GM21423 (cell line): ENCODE results near the gene CFDP1.

ENCODE experiments used
- ATAC-seq: cut with Tn5 transposase; IDR thresholded peaks from one replicate; pipeline ENCODE4 v1.9.1; 2021; ENCODE audit warnings: mild to moderate bottlenecking, moderate library complexity; ENCODE audit not compliant: unreplicated experiment

Gene CFDP1

DNA sequence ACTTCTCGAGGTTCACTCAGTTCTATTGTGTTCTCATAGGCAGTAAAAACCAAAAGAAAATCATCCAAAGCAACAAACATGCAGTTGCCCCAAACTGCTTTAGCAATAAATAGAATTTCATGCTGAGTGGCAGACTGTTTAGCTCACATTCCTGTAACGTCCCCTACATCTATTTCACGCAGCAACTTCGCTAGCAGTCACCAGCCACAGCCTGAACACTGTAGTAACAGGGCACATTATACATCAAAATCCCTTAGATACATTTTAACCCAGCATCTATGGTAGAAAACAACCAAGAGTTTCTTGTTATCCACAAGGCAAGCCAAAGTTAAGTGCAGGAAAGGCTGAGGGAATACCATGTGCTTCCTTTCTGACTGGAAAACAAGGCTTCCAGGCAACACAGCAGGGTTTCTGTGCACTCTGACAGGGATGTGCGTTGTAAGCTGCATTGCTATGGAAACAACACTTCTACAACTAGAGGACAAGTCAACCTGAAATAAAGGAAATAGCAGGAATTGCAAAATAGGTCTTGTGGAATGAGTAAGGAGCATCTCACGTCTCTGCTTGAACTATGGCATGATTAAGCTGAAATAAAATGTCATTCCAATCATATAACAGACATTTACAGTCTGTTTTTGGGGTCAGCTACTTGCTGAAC, 55.4 kb downstream of the CFDP1 start:
- no peak for ATAC-seq

DNA sequence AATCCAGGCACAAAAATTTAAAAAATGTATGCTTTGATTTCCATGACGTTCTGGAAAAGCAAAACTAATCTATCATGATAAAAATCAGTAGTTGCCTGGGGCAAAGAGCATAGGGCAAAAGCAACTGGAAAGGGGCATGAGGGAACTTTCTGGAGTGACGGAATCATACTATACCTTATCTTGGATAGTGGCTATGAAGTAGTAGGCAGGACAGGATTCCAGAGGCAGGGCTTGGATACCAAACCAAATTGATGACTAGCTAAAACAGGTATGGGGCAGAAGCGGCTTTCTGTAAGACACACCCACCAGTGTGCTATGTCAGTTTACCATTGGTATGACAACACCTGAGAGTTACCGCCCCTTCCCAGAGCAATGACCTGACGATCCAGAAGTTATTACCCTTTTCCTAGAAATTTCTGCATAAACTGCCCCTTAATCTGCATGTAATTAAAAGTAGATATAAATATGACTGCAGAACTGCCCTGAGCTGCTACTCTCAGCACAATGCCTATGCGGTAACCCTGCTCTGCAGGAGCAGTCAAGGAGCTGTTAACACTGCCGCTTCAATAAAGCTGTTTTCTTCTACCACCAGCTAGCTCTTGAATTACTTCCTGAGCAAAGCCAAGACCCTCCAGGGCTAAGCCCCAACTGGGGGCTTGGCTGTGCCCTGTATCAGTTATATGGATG, 56.7 kb downstream of the CFDP1 start:
- ATAC-seq: no peak

- ATAC-seq: no peak
These were observed 58.9 kb downstream of the CFDP1 start for GRCh38 chr16:75374388-75374787.

GRCh38 chr16:75372236-75372856, 61.0 kb downstream of the CFDP1 start:
- no peak for ATAC-seq

DNA sequence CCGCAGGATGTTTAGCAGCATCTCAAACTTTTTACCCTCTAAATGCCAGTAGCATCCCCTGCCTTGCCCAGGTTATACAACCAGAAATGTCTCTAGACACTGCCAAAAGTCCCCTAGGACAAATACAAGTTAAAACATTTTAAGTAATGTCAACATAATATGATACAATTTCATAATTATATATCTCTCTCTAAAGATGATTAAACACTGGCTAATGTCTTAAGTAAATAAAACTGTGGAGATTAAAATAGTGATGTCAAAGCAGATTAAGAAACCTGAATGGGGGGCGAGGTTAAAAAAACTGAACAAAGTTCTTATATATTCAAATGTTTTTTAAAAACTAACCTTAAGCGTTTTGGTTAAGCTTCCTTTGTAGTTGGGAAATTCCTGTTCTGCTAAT, 62.1 kb downstream of the CFDP1 start:
- no peak for ATAC-seq

GRCh38 chr16:75364286-75364791, 69.0 kb downstream of the CFDP1 start:
- no peak for ATAC-seq

GRCh38 chr16:75362846-75363245, 70.5 kb downstream of the CFDP1 start:
- no peak for ATAC-seq

- no peak for ATAC-seq
These were observed 71.4 kb downstream of the CFDP1 start for GRCh38 chr16:75361936-75362335.

DNA sequence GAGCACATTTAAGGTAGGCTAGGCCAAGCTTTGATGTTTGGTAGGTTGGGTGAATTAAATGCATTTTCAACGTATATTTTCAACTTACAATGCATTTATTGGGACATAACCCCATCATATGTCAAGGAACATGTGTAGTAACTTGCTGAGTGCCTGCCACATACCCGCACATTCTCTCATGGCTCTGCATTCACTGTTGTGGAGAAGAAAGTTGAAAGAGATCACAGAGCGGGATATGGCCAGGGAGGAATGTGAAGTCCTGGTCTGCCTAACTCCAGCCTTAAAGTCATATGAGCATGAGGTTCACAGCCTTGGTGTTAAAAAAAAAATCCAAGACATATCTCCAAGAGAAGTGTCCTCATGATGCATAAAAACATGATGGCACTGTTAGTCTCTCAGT, 79.1 kb downstream of the CFDP1 start:
- ATAC-seq: no peak

GRCh38 chr16:75351183-75351582, 82.1 kb downstream of the CFDP1 start:
- no peak for ATAC-seq

- no peak for ATAC-seq
These were observed 87.6 kb downstream of the CFDP1 start for GRCh38 chr16:75345711-75346110.

- no peak for ATAC-seq
These were observed 89.4 kb downstream of the CFDP1 start for GRCh38 chr16:75343941-75344340.

GRCh38 chr16:75343286-75343685, 90.0 kb downstream of the CFDP1 start:
- ATAC-seq: no peak

GRCh38 chr16:75342308-75342811, 90.9 kb downstream of the CFDP1 start:
- no peak for ATAC-seq

- no peak for ATAC-seq
These were observed 91.6 kb downstream of the CFDP1 start for GRCh38 chr16:75341564-75342307.

DNA sequence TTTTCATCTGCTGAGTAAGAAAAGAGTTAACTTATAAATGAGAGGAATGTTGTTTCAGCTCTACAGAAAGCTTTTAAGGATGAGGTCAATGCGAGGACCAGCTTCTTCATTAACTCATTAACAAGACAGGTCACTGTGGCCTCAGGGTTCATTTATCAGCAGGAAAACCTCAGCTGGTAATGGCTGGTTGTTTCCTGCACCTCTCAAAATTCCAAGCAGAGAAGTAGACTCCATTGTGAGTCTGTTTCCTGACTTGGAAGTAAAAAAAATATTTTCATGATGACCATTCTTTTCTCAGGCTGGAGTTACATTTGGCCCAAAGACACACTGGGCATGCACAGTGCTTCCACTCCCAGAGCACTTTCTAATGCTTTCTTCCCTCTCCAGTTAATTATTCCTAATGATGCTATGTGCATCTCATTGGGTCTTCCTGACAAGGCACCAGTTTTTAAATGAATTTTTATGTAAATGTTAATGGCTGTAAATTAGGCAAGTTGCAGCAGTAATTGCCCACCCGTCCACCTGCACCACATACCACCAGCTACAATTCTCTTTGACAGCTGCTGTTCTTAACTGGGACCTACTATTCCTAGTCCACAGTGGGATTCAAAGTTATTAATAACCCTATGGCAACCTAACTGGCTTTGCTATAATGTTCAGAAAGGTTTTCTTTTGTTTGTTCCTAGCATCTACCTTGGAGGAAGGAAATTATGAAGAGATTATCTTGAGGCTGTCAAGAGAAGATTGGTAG, 92.4 kb downstream of the CFDP1 start:
- no peak for ATAC-seq

GRCh38 chr16:75337430-75337829, 95.9 kb downstream of the CFDP1 start:
- no peak for ATAC-seq

DNA sequence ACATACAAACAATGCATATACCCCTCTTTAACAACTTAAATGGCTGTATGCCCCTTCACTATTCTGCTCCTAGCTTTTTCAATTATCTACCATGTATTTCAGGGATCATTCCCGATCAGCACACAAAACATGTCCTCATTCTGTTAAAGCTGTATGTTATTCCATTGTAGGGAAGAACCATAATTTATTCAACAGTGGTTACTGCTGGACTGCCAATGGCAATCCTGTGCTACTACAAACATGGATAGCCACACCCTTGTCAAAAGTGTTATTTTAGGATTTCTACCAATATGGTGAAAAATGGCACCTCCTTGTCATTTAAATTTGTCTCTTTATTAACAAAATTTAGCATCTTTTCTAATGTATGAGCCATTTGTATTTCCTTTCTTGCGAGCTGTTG, 96.8 kb downstream of the CFDP1 start:
- ATAC-seq: no peak

DNA sequence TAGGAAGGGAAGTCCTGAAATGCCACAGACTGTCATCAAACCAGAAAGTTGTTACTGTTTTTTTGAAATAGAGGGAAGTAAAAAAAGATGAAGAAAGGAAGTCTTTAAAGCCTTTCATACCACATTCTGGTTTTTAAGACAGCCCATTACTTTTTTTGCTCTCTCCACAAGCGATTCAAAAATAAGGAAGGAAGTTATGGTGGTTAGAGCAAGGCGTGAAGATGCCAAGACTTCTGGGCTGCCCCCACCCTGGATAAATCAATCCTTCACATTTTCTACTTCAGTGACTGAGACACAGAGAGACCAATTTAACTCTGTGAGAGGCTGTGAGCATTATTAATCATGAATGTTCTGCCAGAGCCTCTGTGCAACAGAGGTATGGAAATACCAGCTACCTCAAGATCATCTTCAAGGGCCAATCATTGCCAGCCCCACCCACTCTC, 99.6 kb downstream of the CFDP1 start:
- no peak for ATAC-seq

- no peak for ATAC-seq
These were observed 103.4 kb downstream of the CFDP1 start for GRCh38 chr16:75329943-75330342.
